Trophoblast cell (in vitro differentiated cells and primary cell): ENCODE results near the gene NR5A2.

Source experiments
- DNase-seq, 2 donors: peaks; one replicate each; pipeline ENCODE4 v3.0.0-alpha.2; 2016
- H2AFZ ChIP-seq: 2 replicates; pipeline ENCODE4 v1.6.1; 2013; ENCODE audit warnings: low read length, moderate library complexity, mild to moderate bottlenecking; ENCODE audit not compliant: insufficient read depth, poor library complexity
- H2AK5ac ChIP-seq: 2 replicates; pipeline ENCODE4 v1.6.1; 2013; ENCODE audit warnings: mild to moderate bottlenecking, low read length
- H2BK120ac ChIP-seq: 2 replicates; pipeline ENCODE4 v1.6.1; 2013; ENCODE audit warnings: low read length, mild to moderate bottlenecking, moderate library complexity; ENCODE audit not compliant: insufficient read depth, poor library complexity
- H2BK12ac ChIP-seq: 2 replicates; pipeline ENCODE4 v1.6.1; 2013; ENCODE audit warnings: mild to moderate bottlenecking, low read length, moderate library complexity
- H2BK5ac ChIP-seq: 2 replicates; pipeline ENCODE4 v1.6.1; 2013; ENCODE audit warnings: low read length, low read depth, moderate library complexity, mild to moderate bottlenecking; ENCODE audit not compliant: poor library complexity
- H3K14ac ChIP-seq: 2 replicates; pipeline ENCODE4 v1.6.1; 2013; ENCODE audit warnings: mild to moderate bottlenecking, low read length
- H3K18ac ChIP-seq: 2 replicates; pipeline ENCODE4 v1.6.1; 2013; ENCODE audit warnings: mild to moderate bottlenecking, low read length
- H3K23ac ChIP-seq: 2 replicates; pipeline ENCODE4 v1.6.1; 2013; ENCODE audit warnings: low read length
- H3K27ac ChIP-seq: 2 replicates; pipeline ENCODE4 v1.5.1; 2013; ENCODE audit warnings: low read depth, mild to moderate bottlenecking, inconsistent platforms, low read length, moderate library complexity
- H3K27me3 ChIP-seq: 2 replicates; pipeline ENCODE4 v1.6.1; 2013; ENCODE audit warnings: inconsistent platforms, mild to moderate bottlenecking, low read length, moderate library complexity; ENCODE audit not compliant: insufficient read depth
- H3K36me3 ChIP-seq, 2 experiments: 1 replicate in 1 of 2; 2 replicates in 1 of 2; pipeline ENCODE4 v1.6.1; 2013; ENCODE audit warnings: low read length in 2 of 2, mild to moderate bottlenecking in 2 of 2, moderate library complexity in 1 of 2; ENCODE audit not compliant: insufficient read depth in 2 of 2, control insufficient read depth in 1 of 2
- H3K4ac ChIP-seq: 2 replicates; pipeline ENCODE4 v1.6.1; 2013; ENCODE audit warnings: low read depth, mild to moderate bottlenecking, low read length, moderate library complexity
- H3K4me1 ChIP-seq, 2 experiments: 1 replicate in 1 of 2; 2 replicates in 1 of 2; pipeline ENCODE4 v1.6.1; 2013; ENCODE audit warnings: low read length in 2 of 2, mild to moderate bottlenecking in 2 of 2, moderate library complexity in 1 of 2; ENCODE audit not compliant: insufficient read depth in 2 of 2, control insufficient read depth in 1 of 2
- H3K4me2 ChIP-seq: 2 replicates; pipeline ENCODE4 v1.6.1; 2013; ENCODE audit warnings: inconsistent platforms, mild to moderate bottlenecking, low read length, moderate library complexity
- H3K4me3 ChIP-seq: 2 replicates; pipeline ENCODE4 v1.5.1; 2013; ENCODE audit warnings: mild to moderate bottlenecking, low read depth, low read length, inconsistent platforms
- H3K79me1 ChIP-seq: one replicate; pipeline ENCODE4 v1.6.1; 2013; ENCODE audit warnings: low read length
- H3K79me2 ChIP-seq: 2 replicates; pipeline ENCODE4 v1.6.1; 2013; ENCODE audit warnings: low read length, mild to moderate bottlenecking; ENCODE audit not compliant: control insufficient read depth, insufficient read depth, poor library complexity
- H3K9ac ChIP-seq: 2 replicates; pipeline ENCODE4 v1.6.1; 2013; ENCODE audit warnings: mild to moderate bottlenecking, low read length
- H3K9me3 ChIP-seq: 2 replicates; pipeline ENCODE4 v1.6.1; 2013; ENCODE audit warnings: low read depth, mild to moderate bottlenecking, control low read depth, inconsistent platforms, low read length; ENCODE audit not compliant: insufficient read depth
- H4K12ac ChIP-seq: 2 replicates; pipeline ENCODE4 v1.6.1; 2013; ENCODE audit warnings: low read depth, mild to moderate bottlenecking, low read length, moderate library complexity
- H4K8ac ChIP-seq: 2 replicates; pipeline ENCODE4 v1.6.1; 2013; ENCODE audit warnings: low read depth, mild to moderate bottlenecking, low read length, moderate library complexity
- H4K91ac ChIP-seq: one replicate; pipeline ENCODE4 v1.6.1; 2013; ENCODE audit warnings: low read depth, mild to moderate bottlenecking, low read length, moderate library complexity
- WGBS: extraction: QIAGEN DNeasy Blood & Tissue Kit; methylation state at CpG from one replicate; pipeline ENCODE4 v1.1.7; 2013; ENCODE audit warnings: missing lambda C conversion rate; ENCODE audit not compliant: insufficient read length, insufficient coverage; ENCODE audit errors: extremely low coverage; 5-methylcytosine and 5-hydroxymethylcytosine counted together

Gene NR5A2

DNA sequence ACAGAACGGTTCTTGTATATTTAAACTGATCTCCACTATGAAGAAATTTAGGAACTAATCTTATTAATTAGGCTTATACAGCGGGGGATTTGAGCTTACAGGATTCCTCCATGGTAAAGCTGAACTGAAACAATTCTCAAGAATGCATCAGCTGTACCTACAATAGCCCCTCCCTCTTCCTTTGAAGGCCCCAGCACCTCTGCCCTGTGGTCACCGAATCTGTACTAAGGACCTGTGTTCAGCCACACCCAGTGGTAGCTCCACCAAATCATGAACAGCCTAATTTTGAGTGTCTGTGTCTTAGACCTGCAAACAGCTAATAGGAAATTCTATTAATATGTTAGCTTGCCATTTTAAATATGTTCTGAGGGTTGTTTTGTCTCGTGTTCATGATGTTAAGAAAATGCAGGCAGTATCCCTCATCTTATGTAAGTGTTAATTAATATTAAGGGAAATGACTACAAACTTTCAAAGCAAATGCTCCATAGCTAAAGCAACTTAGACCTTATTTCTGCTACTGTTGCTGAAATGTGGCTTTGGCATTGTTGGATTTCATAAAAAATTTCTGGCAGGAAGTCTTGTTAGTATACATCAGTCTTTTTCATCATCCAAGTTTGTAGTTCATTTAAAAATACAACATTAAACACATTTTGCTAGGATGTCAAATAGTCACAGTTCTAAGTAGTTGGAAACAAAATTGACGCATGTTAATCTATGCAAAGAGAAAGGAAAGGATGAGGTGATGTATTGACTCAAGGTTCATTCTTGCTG, 147.2 kb downstream of the NR5A2 start:
- no CpG with 5 or more reads among the region's 5 CpGs for WGBS
- H3K14ac ChIP-seq: no peak overlapping the region
- no peak overlapping the region for H3K9ac ChIP-seq
- H3K4me3 ChIP-seq: no peak overlapping the region
- no peaks in the 10 kb centered on the region for H3K4me1 ChIP-seq
- no peak overlapping the region for H3K18ac ChIP-seq
- no peak overlapping the region for H2AFZ ChIP-seq
- no peaks in the 10 kb centered on the region for H3K27me3 ChIP-seq
- no peak overlapping the region for H4K12ac ChIP-seq
- no peak overlapping the region for H2BK120ac ChIP-seq
- H4K91ac ChIP-seq: no peak overlapping the region
- H4K8ac ChIP-seq: no peak overlapping the region
- no peak for DNase-seq
- no peak overlapping the region for H3K27ac ChIP-seq
- H3K4me2 ChIP-seq: no peak overlapping the region
- H2AK5ac ChIP-seq: no peak overlapping the region
- no peak overlapping the region for H2BK12ac ChIP-seq
- H3K79me1 ChIP-seq: no peaks in the 10 kb centered on the region
- H3K23ac ChIP-seq: no peak overlapping the region
- no peak overlapping the region for H3K4ac ChIP-seq
- no peak overlapping the region for H2BK5ac ChIP-seq
- H3K9me3 ChIP-seq: no peaks in the 10 kb centered on the region
- no peaks in the 10 kb centered on the region for H3K36me3 ChIP-seq
- no peaks in the 10 kb centered on the region for H3K79me2 ChIP-seq

- no peak overlapping the region for H3K4ac ChIP-seq
- no peak overlapping the region for H3K27ac ChIP-seq
- no peak overlapping the region for H4K12ac ChIP-seq
- no peak overlapping the region for H3K4me2 ChIP-seq
- no peak overlapping the region for H2BK5ac ChIP-seq
- no peak for DNase-seq
- no peak overlapping the region for H2AK5ac ChIP-seq
- no peak overlapping the region for H3K23ac ChIP-seq
- H2BK120ac ChIP-seq: no peak overlapping the region
- H4K91ac ChIP-seq: no peak overlapping the region
- no peak overlapping the region for H3K4me3 ChIP-seq
- no peaks in the 10 kb centered on the region for H3K4me1 ChIP-seq
- no peak overlapping the region for H3K14ac ChIP-seq
- no peak overlapping the region for H4K8ac ChIP-seq
- H2BK12ac ChIP-seq: no peak overlapping the region
- H2AFZ ChIP-seq: no peak overlapping the region
- H3K9me3 ChIP-seq: no peaks in the 10 kb centered on the region
- H3K27me3 ChIP-seq: no peaks in the 10 kb centered on the region
- no peak overlapping the region for H3K18ac ChIP-seq
- H3K36me3 ChIP-seq: no peaks in the 10 kb centered on the region
- WGBS: no CpG with 5 or more reads among the region's 7 CpGs
- H3K79me2 ChIP-seq: no peaks in the 10 kb centered on the region
- no peaks in the 10 kb centered on the region for H3K79me1 ChIP-seq
- H3K9ac ChIP-seq: no peak overlapping the region
These were observed 148.7 kb downstream of the NR5A2 start for GRCh38 chr1:200176181-200176580.

DNA sequence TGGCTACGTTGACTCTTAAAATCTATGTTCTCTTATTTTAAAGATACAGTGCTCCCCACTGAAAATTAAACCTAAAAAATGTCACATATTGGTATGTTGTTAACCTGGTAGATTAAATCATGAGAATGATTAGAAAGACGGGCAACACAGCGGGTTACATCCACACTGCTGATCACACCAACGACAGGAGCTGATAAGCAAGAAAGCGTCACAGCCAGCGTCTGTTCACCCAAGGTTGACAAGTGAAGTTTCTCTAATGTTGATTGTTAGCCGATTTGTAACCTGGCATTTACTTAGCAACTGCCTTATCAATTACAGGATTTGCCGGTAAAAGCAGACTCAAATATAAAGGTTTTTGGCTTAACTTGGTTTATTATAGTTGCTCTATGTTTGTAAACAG, 149.3 kb downstream of the NR5A2 start:
- no peak overlapping the region for H2BK12ac ChIP-seq
- no peak overlapping the region for H3K18ac ChIP-seq
- no peaks in the 10 kb centered on the region for H3K27me3 ChIP-seq
- H2AFZ ChIP-seq: no peak overlapping the region
- H3K27ac ChIP-seq: no peak overlapping the region
- no peaks in the 10 kb centered on the region for H3K9me3 ChIP-seq
- H3K14ac ChIP-seq: no peak overlapping the region
- no peaks in the 10 kb centered on the region for H3K4me1 ChIP-seq
- WGBS: no CpG with 5 or more reads among the region's 8 CpGs
- no peak overlapping the region for H4K12ac ChIP-seq
- H4K8ac ChIP-seq: no peak overlapping the region
- H3K4ac ChIP-seq: no peak overlapping the region
- no peak overlapping the region for H2BK5ac ChIP-seq
- H3K23ac ChIP-seq: no peak overlapping the region
- no peaks in the 10 kb centered on the region for H3K79me1 ChIP-seq
- no peak overlapping the region for H3K4me2 ChIP-seq
- no peak overlapping the region for H3K9ac ChIP-seq
- H3K4me3 ChIP-seq: no peak overlapping the region
- no peaks in the 10 kb centered on the region for H3K36me3 ChIP-seq
- no peak overlapping the region for H4K91ac ChIP-seq
- DNase-seq: no peak
- H2AK5ac ChIP-seq: no peak overlapping the region
- no peak overlapping the region for H2BK120ac ChIP-seq
- no peaks in the 10 kb centered on the region for H3K79me2 ChIP-seq

DNA sequence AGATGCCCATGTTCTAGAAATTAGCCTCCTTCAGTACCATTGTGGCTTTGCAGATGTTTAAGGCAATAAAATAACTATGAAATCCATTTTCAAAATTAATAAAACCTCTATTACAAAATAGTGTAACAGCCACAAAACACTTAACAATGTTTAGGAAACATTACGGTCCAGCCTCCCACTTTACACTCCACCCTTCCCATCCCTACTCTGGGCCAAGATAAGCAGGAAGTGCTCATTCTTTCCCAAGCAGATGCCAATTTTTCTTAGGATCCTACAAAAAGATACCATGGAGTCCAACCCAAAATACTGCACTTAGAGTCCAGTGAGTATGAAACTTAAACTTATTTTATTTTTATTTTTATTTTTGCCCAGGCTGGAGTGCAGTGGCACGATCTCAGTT, 150.8 kb downstream of the NR5A2 start:
- H3K27me3 ChIP-seq: no peaks in the 10 kb centered on the region
- WGBS: no CpG with 5 or more reads among the region's 2 CpGs
- no peaks in the 10 kb centered on the region for H3K36me3 ChIP-seq
- no peak overlapping the region for H3K4ac ChIP-seq
- H3K4me2 ChIP-seq: no peak overlapping the region
- H3K4me1 ChIP-seq: no peaks in the 10 kb centered on the region
- no peaks in the 10 kb centered on the region for H3K79me2 ChIP-seq
- H2BK120ac ChIP-seq: no peak overlapping the region
- no peak overlapping the region for H3K23ac ChIP-seq
- no peak overlapping the region for H4K91ac ChIP-seq
- H3K27ac ChIP-seq: no peak overlapping the region
- no peak overlapping the region for H4K8ac ChIP-seq
- H2BK5ac ChIP-seq: no peak overlapping the region
- no peak overlapping the region for H3K18ac ChIP-seq
- no peak overlapping the region for H2BK12ac ChIP-seq
- H3K9ac ChIP-seq: no peak overlapping the region
- no peak overlapping the region for H2AFZ ChIP-seq
- no peak overlapping the region for H2AK5ac ChIP-seq
- no peak overlapping the region for H3K4me3 ChIP-seq
- H3K14ac ChIP-seq: no peak overlapping the region
- no peaks in the 10 kb centered on the region for H3K9me3 ChIP-seq
- no peaks in the 10 kb centered on the region for H3K79me1 ChIP-seq
- no peak overlapping the region for H4K12ac ChIP-seq
- no peak for DNase-seq
